ENCODE measurements around the gene FBLN1. TPM values are rescaled to one million over a fixed set of nuclear protein-coding genes. Genes with fewer than 3 reads are reported as not detected.

FBLN1 gene
- total RNA-seq, 1 experiment from 2014 or later: 183 TPM

DNA sequence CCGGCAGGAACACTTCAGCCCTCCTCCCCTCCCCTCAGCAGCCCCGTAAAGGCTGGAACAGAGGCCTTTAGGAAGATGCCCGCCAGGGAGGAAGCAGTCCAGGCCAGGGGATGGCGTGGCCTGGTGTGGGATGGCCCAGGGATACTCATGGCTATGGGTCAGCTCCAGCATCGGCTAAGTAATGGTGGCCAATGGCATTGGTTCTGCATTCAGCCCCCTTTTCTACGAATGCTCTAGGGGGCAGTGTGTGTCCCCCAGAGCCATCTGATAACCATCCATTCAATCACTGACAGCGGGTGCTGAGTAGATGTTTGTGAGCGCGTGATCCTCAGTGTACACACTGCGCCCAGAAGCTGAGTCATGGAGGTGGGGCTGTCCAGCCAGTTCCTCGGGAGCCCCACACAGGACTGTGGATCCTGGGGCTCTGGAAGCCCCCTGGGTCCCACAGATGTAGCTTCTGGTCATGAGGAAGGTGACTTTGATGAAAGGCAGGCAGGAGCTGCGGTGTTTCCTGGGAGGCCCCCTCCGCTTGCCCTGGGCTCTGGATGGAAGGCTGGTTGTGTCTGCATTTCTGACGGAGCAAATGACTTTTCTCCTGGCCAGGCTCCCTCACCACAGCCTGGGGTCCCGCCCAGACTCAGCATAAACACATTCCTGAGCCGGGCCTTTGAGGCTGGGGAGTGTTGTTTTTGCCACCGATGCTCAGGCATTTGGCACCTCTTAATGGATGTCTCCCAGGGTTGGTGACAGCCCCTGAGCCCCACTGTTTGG, 46.5 kb downstream of the FBLN1 start:
- DNase-seq (ENCODE audit: low spot score): no peak
- ChIA-PET POLR2A (no interaction called here), CTCF (interaction anchor here (0.6 to 1.3 kb wide), 9 partner anchors 12 to 203 kb away, joined by 3 to 11 read pairs (median 3); no protein-coding TSS in a partner anchor)
- Mint-ChIP-seq H3K36me3 (peaks cover 65% of the 10 kb centered on the region), H3K4me1 (peaks cover 10% of the 10 kb centered on the region), H3K9me3 (no peaks in the 10 kb centered on the region), H3K27ac (no peak overlapping the region), H3K27me3 (ENCODE audit: low read depth) (no peaks in the 10 kb centered on the region), H3K4me3 (no peak overlapping the region)
- ATAC-seq: peak; percentile 45
- TF ChIP-seq OVOL2 (CRISPR knock-in tag; IDR thresholded peaks at IDR 0.05; ENCODE audit: borderline replicate concordance): no peak
- no peak for TF ChIP-seq ESRRA (CRISPR knock-in tag; IDR thresholded peaks at IDR 0.05; ENCODE audit: borderline replicate concordance)
- TF ChIP-seq, protein P1, sequence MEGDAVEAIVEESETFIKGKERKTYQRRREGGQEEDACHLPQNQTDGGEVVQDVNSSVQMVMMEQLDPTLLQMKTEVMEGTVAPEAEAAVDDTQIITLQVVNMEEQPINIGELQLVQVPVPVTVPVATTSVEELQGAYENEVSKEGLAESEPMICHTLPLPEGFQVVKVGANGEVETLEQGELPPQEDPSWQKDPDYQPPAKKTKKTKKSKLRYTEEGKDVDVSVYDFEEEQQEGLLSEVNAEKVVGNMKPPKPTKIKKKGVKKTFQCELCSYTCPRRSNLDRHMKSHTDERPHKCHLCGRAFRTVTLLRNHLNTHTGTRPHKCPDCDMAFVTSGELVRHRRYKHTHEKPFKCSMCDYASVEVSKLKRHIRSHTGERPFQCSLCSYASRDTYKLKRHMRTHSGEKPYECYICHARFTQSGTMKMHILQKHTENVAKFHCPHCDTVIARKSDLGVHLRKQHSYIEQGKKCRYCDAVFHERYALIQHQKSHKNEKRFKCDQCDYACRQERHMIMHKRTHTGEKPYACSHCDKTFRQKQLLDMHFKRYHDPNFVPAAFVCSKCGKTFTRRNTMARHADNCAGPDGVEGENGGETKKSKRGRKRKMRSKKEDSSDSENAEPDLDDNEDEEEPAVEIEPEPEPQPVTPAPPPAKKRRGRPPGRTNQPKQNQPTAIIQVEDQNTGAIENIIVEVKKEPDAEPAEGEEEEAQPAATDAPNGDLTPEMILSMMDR (IDR thresholded peaks at IDR 0.05): peak; percentile 18; the same call in 1 of the 2 replicates

- CTCF ChIA-PET: interaction anchor here (0.6 to 1.3 kb wide), 3 partner anchors 23 to 107 kb away, joined by 3 to 11 read pairs (median 5); no protein-coding TSS in a partner anchor
- Mint-ChIP-seq H3K27ac (no peak overlapping the region), H3K4me1 (peaks cover 10% of the 10 kb centered on the region), H3K9me3 (no peaks in the 10 kb centered on the region), H3K36me3 (peaks cover 58% of the 10 kb centered on the region), H3K27me3 (ENCODE audit: low read depth) (no peaks in the 10 kb centered on the region), H3K4me3 (no peak overlapping the region)
- no peak for ATAC-seq
- POLR2A ChIA-PET: no interaction called here
- DNase-seq (ENCODE audit: low spot score): no peak
- no peak for TF ChIP-seq TEAD4 (CRISPR knock-in tag; IDR thresholded peaks at IDR 0.05)
- TF ChIP-seq MAX (CRISPR knock-in tag; IDR thresholded peaks at IDR 0.05): no peak
- TF ChIP-seq, protein P2, sequence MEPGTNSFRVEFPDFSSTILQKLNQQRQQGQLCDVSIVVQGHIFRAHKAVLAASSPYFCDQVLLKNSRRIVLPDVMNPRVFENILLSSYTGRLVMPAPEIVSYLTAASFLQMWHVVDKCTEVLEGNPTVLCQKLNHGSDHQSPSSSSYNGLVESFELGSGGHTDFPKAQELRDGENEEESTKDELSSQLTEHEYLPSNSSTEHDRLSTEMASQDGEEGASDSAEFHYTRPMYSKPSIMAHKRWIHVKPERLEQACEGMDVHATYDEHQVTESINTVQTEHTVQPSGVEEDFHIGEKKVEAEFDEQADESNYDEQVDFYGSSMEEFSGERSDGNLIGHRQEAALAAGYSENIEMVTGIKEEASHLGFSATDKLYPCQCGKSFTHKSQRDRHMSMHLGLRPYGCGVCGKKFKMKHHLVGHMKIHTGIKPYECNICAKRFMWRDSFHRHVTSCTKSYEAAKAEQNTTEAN (CRISPR knock-in tag; IDR thresholded peaks at IDR 0.05): no peak
- TF ChIP-seq ZNF671 (CRISPR knock-in tag; IDR thresholded peaks at IDR 0.05): no peak
- TF ChIP-seq KAT7 (CRISPR knock-in tag; IDR thresholded peaks at IDR 0.05; ENCODE audit: borderline replicate concordance): no peak
- no peak for TF ChIP-seq JUN (CRISPR knock-in tag; IDR thresholded peaks at IDR 0.05)
- TF ChIP-seq ZNF138 (CRISPR knock-in tag; conservative IDR thresholded peaks at IDR 0.05): no peak
- no peak for TF ChIP-seq JAZF1 (CRISPR knock-in tag; IDR thresholded peaks at IDR 0.05)
- TF ChIP-seq MLX (CRISPR knock-in tag; IDR thresholded peaks at IDR 0.05): no peak
- TF ChIP-seq, protein P3, sequence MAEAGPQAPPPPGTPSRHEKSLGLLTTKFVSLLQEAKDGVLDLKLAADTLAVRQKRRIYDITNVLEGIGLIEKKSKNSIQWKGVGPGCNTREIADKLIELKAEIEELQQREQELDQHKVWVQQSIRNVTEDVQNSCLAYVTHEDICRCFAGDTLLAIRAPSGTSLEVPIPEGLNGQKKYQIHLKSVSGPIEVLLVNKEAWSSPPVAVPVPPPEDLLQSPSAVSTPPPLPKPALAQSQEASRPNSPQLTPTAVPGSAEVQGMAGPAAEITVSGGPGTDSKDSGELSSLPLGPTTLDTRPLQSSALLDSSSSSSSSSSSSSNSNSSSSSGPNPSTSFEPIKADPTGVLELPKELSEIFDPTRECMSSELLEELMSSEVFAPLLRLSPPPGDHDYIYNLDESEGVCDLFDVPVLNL (CRISPR knock-in tag; IDR thresholded peaks at IDR 0.05; ENCODE audit: borderline replicate concordance, low read depth): no peak
- no peak for TF ChIP-seq ZNF423 (CRISPR knock-in tag; IDR thresholded peaks at IDR 0.05)
- TF ChIP-seq E2F5 (CRISPR knock-in tag; IDR thresholded peaks at IDR 0.05): no peak
- TF ChIP-seq ATF1 (CRISPR knock-in tag; IDR thresholded peaks at IDR 0.05): no peak
- TF ChIP-seq TP53 (CRISPR knock-in tag; IDR thresholded peaks at IDR 0.05): no peak
- no peak for TF ChIP-seq ZNF219 (CRISPR knock-in tag; IDR thresholded peaks at IDR 0.05; ENCODE audit: borderline replicate concordance)
- TF ChIP-seq ELF4 (CRISPR knock-in tag; IDR thresholded peaks at IDR 0.05; ENCODE audit: low read depth): no peak
- no peak for TF ChIP-seq HMGXB4 (CRISPR knock-in tag; IDR thresholded peaks at IDR 0.05)
- no peak for TF ChIP-seq ERG (CRISPR knock-in tag; IDR thresholded peaks at IDR 0.05)
- TF ChIP-seq PRRX2 (CRISPR knock-in tag; IDR thresholded peaks at IDR 0.05): no peak
Observed at GRCh38 chr22:45549762-45550378, 47.2 kb downstream of the FBLN1 start.
